ENCODE data around the gene SPTBN1.
A peak's percentile ranks its signal among the peaks of the same experiment; 100 is the strongest.

Gene SPTBN1

GRCh38 chr2:54598347-54599325, 142.5 kb downstream of the SPTBN1 start:
- intact Hi-C loops (cut with DNase I) = no loop called here
- DNase-seq = no peak

GRCh38 chr2:54599326-54599710, 143.2 kb downstream of the SPTBN1 start:
- no peak for DNase-seq
- intact Hi-C loops (cut with DNase I) = no loop called here

GRCh38 chr2:54599914-54600313, 143.8 kb downstream of the SPTBN1 start:
- intact Hi-C loops (cut with DNase I) = no loop called here
- no peak for DNase-seq

GRCh38 chr2:54601339-54601738, 145.2 kb downstream of the SPTBN1 start:
- no peak for DNase-seq
- intact Hi-C loops (cut with DNase I) = no loop called here

GRCh38 chr2:54602736-54603322, 146.7 kb downstream of the SPTBN1 start:
- DNase-seq = no peak
- intact Hi-C loops (cut with DNase I) = no loop called here

- intact Hi-C loops (cut with DNase I) = no loop called here
- DNase-seq = no peak
Measured at GRCh38 chr2:54603357-54603756, 147.2 kb downstream of the SPTBN1 start.

- no peak for DNase-seq
- intact Hi-C loops (cut with DNase I) = no loop called here
Measured at GRCh38 chr2:54603796-54604195, 147.7 kb downstream of the SPTBN1 start.

- DNase-seq = no peak
- intact Hi-C loops (cut with DNase I) = no loop called here
Measured at GRCh38 chr2:54604871-54605270, 148.7 kb downstream of the SPTBN1 start.

GRCh38 chr2:54605836-54606235, 149.7 kb downstream of the SPTBN1 start:
- no peak for DNase-seq
- intact Hi-C loops (cut with DNase I) = no loop called here

- intact Hi-C loops (cut with DNase I) = no loop called here
- peak in 1 of 10 donors; percentile 38 for DNase-seq
Measured at GRCh38 chr2:54606393-54606958, 150.3 kb downstream of the SPTBN1 start.

- no peak for DNase-seq
- intact Hi-C loops (cut with DNase I) = no loop called here
Measured at GRCh38 chr2:54608224-54608623, 152.1 kb downstream of the SPTBN1 start.

- intact Hi-C loops (cut with DNase I) = no loop called here
- DNase-seq = no peak
Measured at GRCh38 chr2:54609241-54609640, 153.1 kb downstream of the SPTBN1 start.

- DNase-seq = no peak
- intact Hi-C loops (cut with DNase I) = no loop called here
Measured at GRCh38 chr2:54609647-54610046, 153.5 kb downstream of the SPTBN1 start.

GRCh38 chr2:54610700-54611099, 154.6 kb downstream of the SPTBN1 start:
- intact Hi-C loops (cut with DNase I) = no loop called here
- no peak for DNase-seq

- no peak for DNase-seq
- intact Hi-C loops (cut with DNase I) = no loop called here
Measured at GRCh38 chr2:54611830-54612545, 155.9 kb downstream of the SPTBN1 start.

- intact Hi-C loops (cut with DNase I) = no loop called here
- DNase-seq = no peak
Measured at GRCh38 chr2:54613386-54613785, 157.3 kb downstream of the SPTBN1 start.

GRCh38 chr2:54613794-54614257, 157.7 kb downstream of the SPTBN1 start:
- no peak for DNase-seq
- intact Hi-C loops (cut with DNase I) = no loop called here

GRCh38 chr2:54614819-54615218, 158.7 kb downstream of the SPTBN1 start:
- DNase-seq = no peak
- intact Hi-C loops (cut with DNase I) = no loop called here

- intact Hi-C loops (cut with DNase I) = no loop called here
- no peak for DNase-seq
Measured at GRCh38 chr2:54615832-54616534, 159.9 kb downstream of the SPTBN1 start.

- DNase-seq = no peak
- intact Hi-C loops (cut with DNase I) = no loop called here
Measured at GRCh38 chr2:54617409-54617808, 161.3 kb downstream of the SPTBN1 start.

Measured in posterior cingulate gyrus (tissue), 11 donors.